DMS 273 (cell line): ENCODE data around the gene SAC3D1.

Source experiments
- DNase-seq: peaks from one replicate; lab custom pipeline; 2025; ENCODE audit not compliant: unreplicated experiment; lab: John Stamatoyannopoulos, UW

Gene SAC3D1

DNA sequence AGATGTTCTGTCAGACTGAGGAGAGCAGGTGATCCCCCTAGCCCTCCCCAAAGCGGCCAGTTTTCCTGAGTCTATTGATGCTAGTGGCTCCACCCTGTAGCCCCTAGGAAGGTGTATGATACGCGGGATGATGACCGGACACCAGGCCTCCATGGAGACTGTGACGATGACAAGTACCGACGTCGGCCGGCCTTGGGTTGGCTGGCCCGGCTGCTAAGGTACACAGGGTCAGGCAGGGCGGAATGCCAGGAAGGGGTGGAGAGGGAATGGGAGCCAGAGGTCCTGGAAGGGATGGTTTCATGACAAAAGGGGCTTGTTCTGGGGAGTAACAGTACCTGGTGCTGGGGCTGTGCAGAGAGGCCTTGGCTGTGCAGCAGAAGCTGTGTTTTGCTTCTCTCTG lies 46.2 kb downstream of the SAC3D1 start:
- no peak for DNase-seq

DNA sequence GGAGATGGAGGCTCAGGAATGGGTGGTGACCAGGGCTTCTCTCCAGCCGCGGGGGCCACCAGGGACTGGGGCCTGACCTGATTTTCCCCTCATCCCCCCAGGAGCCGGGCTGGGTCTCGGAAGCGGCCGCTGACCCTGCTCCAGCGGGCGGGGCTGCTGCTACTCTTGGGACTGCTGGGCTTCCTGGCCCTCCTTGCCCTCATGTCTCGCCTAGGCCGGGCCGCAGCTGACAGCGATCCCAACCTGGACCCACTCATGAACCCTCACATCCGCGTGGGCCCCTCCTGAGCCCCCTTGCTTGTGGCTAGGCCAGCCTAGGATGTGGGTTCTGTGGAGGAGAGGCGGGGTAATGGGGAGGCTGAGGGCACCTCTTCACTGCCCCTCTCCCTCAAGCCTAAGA lies 46.8 kb downstream of the SAC3D1 start:
- DNase-seq = no peak

GRCh38 chr11:65089621-65090020 lies 48.6 kb downstream of the SAC3D1 start:
- no peak for DNase-seq

DNA sequence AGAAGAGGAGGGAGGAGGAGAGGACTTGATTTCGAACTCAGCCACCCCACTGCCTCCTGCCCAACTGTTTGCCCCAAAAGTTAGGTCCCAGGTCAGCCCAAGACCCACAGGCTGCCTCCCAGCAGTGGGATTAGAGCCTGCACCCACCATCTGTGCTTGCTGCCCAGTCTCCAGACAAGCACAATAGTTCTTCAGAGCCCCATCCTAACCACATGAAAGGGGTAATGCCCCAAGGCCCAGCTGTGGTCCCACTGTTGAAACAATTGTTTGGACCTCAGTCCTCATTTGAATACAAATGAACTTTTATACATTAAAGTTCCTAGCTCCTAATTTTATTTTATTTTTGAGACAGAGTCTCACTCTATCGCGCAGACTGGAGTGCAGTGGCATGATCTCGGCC lies 49.6 kb downstream of the SAC3D1 start:
- no peak for DNase-seq
